GM12872 (cell line): ENCODE results near the gene ANO6.

Experiments
- CTCF ChIP-seq: IDR thresholded peaks from 3 replicates; pipeline ENCODE4 v1.5.1; 2011; ENCODE audit warnings: low read depth, mild to moderate bottlenecking, low read length, moderate library complexity; ENCODE audit not compliant: insufficient read depth

Gene ANO6

GRCh38 chr12:45263587-45263986 lies 47.7 kb downstream of the ANO6 start:
- TF ChIP-seq CTCF = no peak

- TF ChIP-seq CTCF = peak; percentile 35; the same call in 2 of the 3 replicates
Measured at GRCh38 chr12:45268672-45269411, 52.9 kb downstream of the ANO6 start.

- no peak for TF ChIP-seq CTCF
Measured at GRCh38 chr12:45269412-45269751, 53.5 kb downstream of the ANO6 start.

GRCh38 chr12:45270951-45271350 lies 55.1 kb downstream of the ANO6 start:
- no peak for TF ChIP-seq CTCF

- TF ChIP-seq CTCF = no peak
Measured at GRCh38 chr12:45273717-45274271, 57.9 kb downstream of the ANO6 start.

GRCh38 chr12:45276154-45276755 lies 60.4 kb downstream of the ANO6 start:
- no peak for TF ChIP-seq CTCF

GRCh38 chr12:45278447-45278846 lies 62.6 kb downstream of the ANO6 start:
- TF ChIP-seq CTCF = no peak
